HCT116 (cell line): ENCODE measurements around the gene MBP. TPM values are rescaled to one million over a fixed set of nuclear protein-coding genes. Genes with fewer than 3 reads are reported as not detected.

Experiments
- ATAC-seq: fragments of 200-7000 bp; cut with Tn5 transposase; 2 replicates; pipeline ENCODE4 v1.9.1; 2020; ENCODE audit warnings: mild to moderate bottlenecking, moderate library complexity
- BruUV-seq: library from RNA; stranded (reverse); fragments of 400-500 nt; replicated peaks from 2 replicates; lab custom pipeline; 2021; lab: Mats Ljungman, UMichigan
- CTCF ChIA-PET: fragments of 300-600 bp; sonication (Branson Sonifier 250); formaldehyde crosslinking; loops from one replicate; lab custom pipeline; 2021; ENCODE audit warnings: antibody characterized with exemption; lab: Charles Lee
- POLR2A ChIA-PET: fragments of 300-600, 350-600 bp; sonication (Branson Sonifier 250); formaldehyde crosslinking; loops from one replicate; lab custom pipeline; 2021; ENCODE audit warnings: antibody characterized with exemption; lab: Charles Lee
- RAD21 ChIA-PET, 2 experiments: fragments of 300-600 bp; sonication (Branson Sonifier 250); formaldehyde crosslinking; loops; one replicate each; lab custom pipeline; 2023; ENCODE audit warnings: low total read pairs in 2 of 2; ENCODE audit not compliant: uncharacterized antibody in 2 of 2, unreplicated experiment in 2 of 2, low non-redundant PET in 1 of 2; lab: Charles Lee
- DNase-seq: peaks from one replicate; pipeline ENCODE4 v3.0.0-alpha.2; 2010; ENCODE audit warnings: low read depth, low spot score
- H2AFZ ChIP-seq: fragments of 200-600 bp; shearing (Covaris generic), sonication (generic); 2 replicates; pipeline ENCODE4 v1.6.1; 2017; ENCODE audit warnings: low read depth, mixed run types, mixed read lengths, antibody characterized with exemption, low read length; ENCODE audit not compliant: poor library complexity, severe bottlenecking
- H3K27ac ChIP-seq: 2 replicates; pipeline ENCODE4 v1.5.1; 2012; ENCODE audit warnings: low read depth, low read length
- H3K27me3 ChIP-seq: fragments of 200-600 bp; sonication (generic); 2 replicates; pipeline ENCODE4 v1.6.1; 2016; ENCODE audit warnings: mixed run types, low read length, mixed read lengths; ENCODE audit not compliant: insufficient read depth
- H3K36me3 ChIP-seq, 2 experiments: fragments of 200-500 bp in 1 of 2; fragments of 200-600 bp in 1 of 2; sonication (Bioruptor generic) in 1 of 2; sonication (generic) in 1 of 2; 2 replicates each; pipeline versions ENCODE4 v1.5.1 to v1.6.1; 2014 to 2016; ENCODE audit warnings: low read length in 2 of 2, inconsistent platforms in 1 of 2, mixed read lengths in 1 of 2, mixed run types in 1 of 2; ENCODE audit not compliant: insufficient read depth in 2 of 2, control insufficient read depth in 1 of 2
- H3K4me1 ChIP-seq, 2 experiments: fragments of 200-600 bp in 1 of 2; sonication (generic) in 1 of 2; 2 replicates each; pipeline versions ENCODE4 v1.5.1 to v1.6.1; 2012 to 2017; ENCODE audit warnings: low read length in 2 of 2, inconsistent platforms in 1 of 2, mild to moderate bottlenecking in 1 of 2, mixed read lengths in 1 of 2, mixed run types in 1 of 2, moderate library complexity in 1 of 2; ENCODE audit not compliant: insufficient read depth in 2 of 2, control insufficient read depth in 1 of 2
- H3K4me2 ChIP-seq: fragments of 200-600 bp; sonication (generic); 2 replicates; pipeline ENCODE4 v1.6.1; 2017; ENCODE audit warnings: mixed run types, low read length, mixed read lengths
- H3K4me3 ChIP-seq, 2 experiments: fragments of 200-600 bp in 1 of 2; sonication (generic) in 1 of 2; replicated peaks in 1 of 2; 2 replicates each; pipeline ENCODE4 v1.5.1; 2011 to 2016; ENCODE audit warnings: low read length in 2 of 2, control low read depth in 1 of 2, low read depth in 1 of 2, mild to moderate bottlenecking in 1 of 2, mixed read lengths in 1 of 2, mixed run types in 1 of 2
- H3K79me2 ChIP-seq: fragments of 200-600 bp; sonication (generic); 2 replicates; pipeline ENCODE4 v1.6.1; 2017; ENCODE audit warnings: mild to moderate bottlenecking, mixed run types, low read length, moderate library complexity, mixed read lengths; ENCODE audit not compliant: insufficient read depth
- H3K9ac ChIP-seq: fragments of 200-600 bp; sonication (generic); 2 replicates; pipeline ENCODE4 v1.6.1; 2016; ENCODE audit warnings: low read length, mixed read lengths
- H3K9me2 ChIP-seq: fragments of 200-600 bp; sonication (generic), shearing (Covaris generic); 2 replicates; pipeline ENCODE4 v1.6.1; 2017; ENCODE audit warnings: mixed run types, mild to moderate bottlenecking, moderate library complexity; ENCODE audit not compliant: insufficient read depth
- H3K9me3 ChIP-seq, 2 experiments: fragments of 200-500 bp in 1 of 2; fragments of 200-600 bp in 1 of 2; sonication (Bioruptor generic) in 1 of 2; sonication (generic) in 1 of 2; 2 replicates each; pipeline ENCODE4 v1.6.1; 2014 to 2017; ENCODE audit warnings: low read length in 2 of 2, mixed read lengths in 2 of 2, inconsistent platforms in 1 of 2, low read depth in 1 of 2, mild to moderate bottlenecking in 1 of 2, mixed run types in 1 of 2, moderate library complexity in 1 of 2; ENCODE audit not compliant: control insufficient read depth in 1 of 2, insufficient read depth in 1 of 2
- H4K20me1 ChIP-seq: fragments of 200-600 bp; sonication (generic), shearing (Covaris generic); 2 replicates; pipeline ENCODE4 v1.6.1; 2017; ENCODE audit warnings: mixed run types, mild to moderate bottlenecking, moderate library complexity; ENCODE audit not compliant: insufficient read depth
- CBX3 ChIP-seq: IDR thresholded peaks from 2 replicates; pipeline ENCODE4 v1.6.1; 2012; ENCODE audit warnings: low read depth
- CTCF ChIP-seq, 3 experiments: fragments of 200-600 bp in 1 of 3; sonication (generic) in 1 of 3; IDR thresholded peaks in 2 of 3; conservative IDR thresholded peaks in 1 of 3; 2 replicates each; pipeline ENCODE4 v1.5.1; 2012 to 2017; ENCODE audit warnings: low read depth in 2 of 3, low read length in 2 of 3, antibody characterized with exemption in 1 of 3, borderline replicate concordance in 1 of 3, control low read depth in 1 of 3, mild to moderate bottlenecking in 1 of 3, mixed read lengths in 1 of 3, mixed run types in 1 of 3, moderate library complexity in 1 of 3; ENCODE audit not compliant: insufficient read depth in 1 of 3
- JUND ChIP-seq: IDR thresholded peaks from 2 replicates; pipeline ENCODE4 v1.6.1; 2012
- MAX ChIP-seq: IDR thresholded peaks from 2 replicates; pipeline ENCODE4 v1.6.1; 2012
- POLR2A ChIP-seq: IDR thresholded peaks from 2 replicates; pipeline ENCODE4 v1.7.0; 2011; ENCODE audit warnings: borderline replicate concordance; ENCODE audit not compliant: insufficient read depth, insufficient read length; ENCODE audit errors: extremely low read depth
- POLR2AphosphoS5 ChIP-seq: IDR thresholded peaks from 2 replicates; pipeline ENCODE4 v1.6.1; 2011; ENCODE audit warnings: mild to moderate bottlenecking, low read depth, low read length, moderate library complexity
- SP1 ChIP-seq: IDR thresholded peaks from 2 replicates; pipeline ENCODE4 v1.6.1; 2012; ENCODE audit warnings: low read depth
- ZBTB33 ChIP-seq: IDR thresholded peaks from 2 replicates; pipeline ENCODE4 v1.6.1; 2011; ENCODE audit warnings: mild to moderate bottlenecking, low read length, moderate library complexity; ENCODE audit not compliant: insufficient replicate concordance; ENCODE audit errors: extremely low read depth
- ZNF274 ChIP-seq: fragments of 200-500 bp; sonication (Bioruptor generic); IDR thresholded peaks from 2 replicates; pipeline ENCODE4 v1.6.1; 2014; ENCODE audit warnings: mild to moderate bottlenecking, low read depth, low read length, inconsistent platforms
- intact Hi-C: fragments of 100-400 bp; cut with micrococcal nuclease; formaldehyde crosslinking; loops from 2 replicates; pipeline ENCODE4 v1.10.0; 2022
- total RNA-seq: library from RNA; stranded (reverse); gene quantifications from one replicate; pipeline ENCODE4 v1.2.1, GENCODE V29; 2021; ENCODE audit not compliant: unreplicated experiment

MBP gene
- total RNA-seq, 1 experiment from 2014 or later, result 34.9 TPM

GRCh38 chr18:76979906-76980305 is 152.7 kb downstream of the MBP start:
- no TSS peak for BruUV-seq
- TF ChIP-seq MAX (no peak), SP1 (no peak), ZNF274 (no peak), POLR2A (no peak)
- Histone ChIP-seq H4K20me1 (no peaks in the 10 kb centered on the region), H3K4me1 (peaks cover 2 to 5% of the 10 kb centered on the region in 2 experiments; a peak in 3 of 4 replicates), H3K9me2 (no peaks in the 10 kb centered on the region), H3K79me2 (no peaks in the 10 kb centered on the region), H3K4me3 (no peak overlapping the region), H3K9me3 (no peaks in the 10 kb centered on the region), H3K4me2 (no peak overlapping the region), H3K36me3 (no peaks in the 10 kb centered on the region), H3K27me3 (no peaks in the 10 kb centered on the region), H2AFZ (no peak overlapping the region), H3K9ac (no peak overlapping the region), H3K27ac (no peak overlapping the region)
- RAD21 ChIA-PET, result no interaction called here
- ATAC-seq (no peak), DNase-seq (no peak)
- POLR2A ChIA-PET, result no interaction called here
- intact Hi-C loops, result no loop called here
- CTCF ChIA-PET, result no interaction called here

GRCh38 chr18:76979111-76979751 is 153.4 kb downstream of the MBP start:
- intact Hi-C loops, result no loop called here
- RAD21 ChIA-PET, result no interaction called here
- Histone ChIP-seq H3K79me2 (no peaks in the 10 kb centered on the region), H3K9ac (no peak overlapping the region), H3K36me3 (no peaks in the 10 kb centered on the region), H3K27ac (no peak overlapping the region), H2AFZ (no peak overlapping the region), H3K4me3 (no peak overlapping the region), H3K4me2 (no peak overlapping the region), H3K9me2 (no peaks in the 10 kb centered on the region), H3K9me3 (no peaks in the 10 kb centered on the region), H4K20me1 (no peaks in the 10 kb centered on the region), H3K27me3 (no peaks in the 10 kb centered on the region)
- CTCF ChIA-PET, result no interaction called here
- no peak for DNase-seq
- POLR2A ChIA-PET, result no interaction called here
- TF ChIP-seq ZBTB33 (no peak), POLR2AphosphoS5 (no peak), JUND (no peak), CBX3 (no peak), CTCF (IDR thresholded peaks at IDR 0.05 in 2 of 3, conservative IDR thresholded peaks at IDR 0.05 in 1 of 3; ENCODE audit: borderline replicate concordance in 1 of 3, insufficient read depth in 1 of 3, low read depth in 2 of 3, low read length in 2 of 3) (no peak)
- TF ChIP-seq, all 23 proteins: peak for 0
- no peak for ATAC-seq
- peaks cover 2 to 5% of the 10 kb centered on the region in 2 experiments; a peak in 3 of 4 replicates for H3K4me1 ChIP-seq
- no TSS peak for BruUV-seq
